HG03039 (cell line): ENCODE results near the gene CYB561D1.

Source experiments
- ATAC-seq: cut with Tn5 transposase; IDR thresholded peaks from one replicate; pipeline ENCODE4 v1.9.1; 2021; ENCODE audit warnings: mild to moderate bottlenecking, moderate library complexity; ENCODE audit not compliant: unreplicated experiment

CYB561D1 gene

DNA sequence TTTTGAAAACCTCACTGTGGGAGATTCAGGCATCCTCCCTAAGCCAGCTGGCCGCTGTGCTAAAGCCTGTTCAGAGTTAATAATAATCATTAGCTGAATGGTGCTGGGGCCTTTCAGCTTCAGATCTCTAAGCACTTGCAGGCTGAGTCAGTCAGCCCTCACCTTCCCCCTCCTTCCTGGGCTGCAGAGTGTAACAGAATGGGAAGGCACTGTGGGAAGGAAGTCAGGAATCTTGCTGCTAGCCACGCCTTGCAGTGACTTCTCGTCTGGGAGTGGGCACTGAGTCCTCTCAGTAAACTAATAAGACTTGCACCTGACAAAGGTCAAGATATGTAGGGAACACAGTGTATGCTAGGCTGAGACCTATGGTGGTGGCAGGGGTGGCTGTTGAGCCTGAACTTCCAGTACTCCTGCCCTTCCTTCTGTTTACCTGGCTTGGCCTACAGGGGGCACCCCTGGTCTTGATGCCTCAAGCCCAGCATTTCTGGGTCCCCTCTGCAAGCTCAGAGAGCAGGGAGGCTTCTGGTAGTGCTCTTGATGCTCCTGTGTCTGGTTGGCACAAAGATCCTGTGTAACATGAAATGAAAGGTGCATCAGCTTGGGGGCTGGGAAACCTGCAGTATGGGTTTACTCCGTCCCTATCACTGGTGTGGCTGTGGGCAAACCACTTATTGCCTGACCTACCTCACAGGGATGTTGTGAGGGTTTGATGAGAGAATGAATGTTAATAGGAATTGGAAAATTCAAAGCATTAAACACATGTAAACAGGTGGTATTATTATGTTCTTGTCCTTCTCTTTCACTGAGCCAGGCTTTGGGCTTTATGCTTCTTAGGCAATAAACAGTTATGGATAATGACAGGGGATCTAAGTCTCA is 6.0 kb downstream of the CYB561D1 start:
- no peak for ATAC-seq

DNA sequence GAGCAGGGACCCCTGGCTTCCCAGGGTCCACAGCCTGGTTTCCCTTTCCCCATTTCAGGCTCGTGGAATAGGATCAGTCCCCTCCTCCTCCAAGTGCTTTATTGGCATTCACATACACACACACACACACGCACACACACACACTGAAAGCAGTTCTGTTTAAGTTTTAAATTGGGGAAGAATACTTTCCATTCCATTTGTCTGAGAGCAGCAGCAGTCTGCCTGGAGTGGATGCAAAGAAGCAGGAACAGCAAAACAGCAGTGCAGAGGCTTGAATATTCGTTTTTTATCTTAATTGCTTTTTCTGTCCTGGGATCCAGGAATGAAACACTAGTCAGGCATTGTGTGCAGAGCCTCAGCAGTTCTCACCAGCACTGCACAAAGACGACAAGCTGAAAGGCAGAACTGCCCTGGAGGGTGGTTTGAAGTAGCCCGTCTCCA is 7.1 kb downstream of the CYB561D1 start:
- ATAC-seq, result no peak

DNA sequence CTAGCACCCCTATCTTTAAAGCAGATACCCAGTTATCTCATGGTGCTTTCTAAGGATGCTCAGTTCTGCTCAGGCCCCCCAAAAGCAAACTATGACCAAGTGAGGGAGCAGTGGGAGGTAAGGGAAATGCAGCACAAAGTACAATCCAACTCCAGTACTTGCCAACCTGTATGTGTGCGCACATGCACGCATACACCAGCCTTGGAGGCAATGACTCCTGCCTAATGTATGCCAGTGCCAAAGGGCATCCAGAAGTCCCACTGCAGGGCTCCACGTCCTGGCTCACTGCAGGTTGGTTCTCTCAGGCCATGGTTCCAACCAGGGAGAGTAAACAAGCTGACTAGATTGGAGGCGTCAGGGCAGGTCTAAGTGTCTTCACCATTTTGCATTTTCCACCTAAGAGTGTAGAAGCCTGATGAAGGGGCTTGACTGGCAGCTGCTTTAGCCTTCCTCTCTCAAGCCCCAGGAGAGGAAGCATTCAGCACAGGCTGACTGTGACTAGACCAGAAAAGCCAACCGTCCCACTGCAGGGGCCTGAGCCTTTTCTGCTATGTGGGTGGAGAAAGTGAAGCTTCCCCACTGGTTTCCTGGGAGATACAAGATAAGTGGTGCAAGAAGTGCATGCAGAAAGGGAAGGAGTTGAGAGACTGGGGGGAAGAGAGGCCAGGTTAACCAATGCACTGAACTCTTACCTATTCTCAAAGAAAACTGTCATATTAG is 7.9 kb downstream of the CYB561D1 start:
- ATAC-seq, result no peak

DNA sequence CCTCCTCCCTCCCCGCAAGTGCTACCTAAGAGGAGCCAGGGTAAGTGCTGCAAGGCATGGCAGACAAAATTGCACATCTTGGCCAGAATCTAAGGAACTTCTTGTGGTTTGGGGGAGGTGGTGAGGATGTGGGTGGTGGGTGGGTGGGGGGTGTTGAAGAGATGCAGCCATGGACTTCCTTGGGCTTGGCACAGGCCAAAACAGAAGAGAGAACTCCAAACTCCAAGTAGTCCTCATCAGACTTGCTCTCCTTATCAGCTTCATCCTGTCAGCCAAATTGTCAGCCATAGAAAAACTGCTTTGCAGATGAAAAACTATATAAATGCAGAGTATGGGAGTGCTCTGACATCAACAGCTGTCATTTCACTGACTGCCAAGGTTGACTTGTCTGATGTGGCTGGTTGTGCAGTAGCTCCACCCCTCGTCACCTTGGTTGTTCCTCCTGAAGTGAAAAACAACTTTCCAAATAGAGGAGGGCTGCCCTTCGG is 8.5 kb downstream of the CYB561D1 start:
- ATAC-seq, result no peak

DNA sequence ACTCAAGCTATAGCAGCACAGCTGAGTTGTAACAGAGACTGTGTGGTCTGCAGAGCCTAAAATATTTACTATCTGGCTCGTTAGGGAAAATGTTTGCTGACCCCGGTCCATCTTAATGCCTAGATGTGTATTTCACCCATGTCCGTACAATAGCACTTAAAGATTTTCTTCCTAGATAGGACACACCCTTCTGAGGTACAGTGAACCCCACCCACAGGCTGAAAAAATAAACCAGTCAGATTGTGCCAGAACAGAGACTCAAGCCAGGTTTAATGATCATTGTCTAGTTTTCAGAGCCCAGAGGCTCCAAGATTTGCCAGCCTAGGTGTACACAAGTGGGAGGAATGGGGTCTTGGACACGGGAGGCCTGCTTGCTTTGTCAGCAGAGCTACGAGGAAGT is 10.0 kb downstream of the CYB561D1 start:
- no peak for ATAC-seq

DNA sequence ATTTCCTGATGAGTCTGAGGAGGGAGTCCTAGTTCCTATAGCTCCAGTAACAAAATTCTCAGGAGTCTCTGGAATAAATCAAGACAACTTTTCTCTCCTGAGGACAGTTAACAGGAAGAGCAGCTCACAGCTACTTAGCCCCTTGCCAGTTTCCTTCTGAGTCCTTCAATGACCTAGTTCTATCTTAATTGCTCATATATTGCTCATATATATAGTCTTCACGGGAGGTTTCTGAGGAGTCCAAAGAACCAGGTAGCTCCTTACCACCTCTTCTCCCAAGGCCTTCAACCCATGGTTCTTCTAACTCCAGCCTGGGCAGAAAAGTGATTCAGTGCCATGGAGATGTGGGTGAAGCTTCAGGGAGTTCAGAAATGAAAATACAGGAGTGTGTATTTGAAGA is 11.1 kb downstream of the CYB561D1 start:
- no peak for ATAC-seq

DNA sequence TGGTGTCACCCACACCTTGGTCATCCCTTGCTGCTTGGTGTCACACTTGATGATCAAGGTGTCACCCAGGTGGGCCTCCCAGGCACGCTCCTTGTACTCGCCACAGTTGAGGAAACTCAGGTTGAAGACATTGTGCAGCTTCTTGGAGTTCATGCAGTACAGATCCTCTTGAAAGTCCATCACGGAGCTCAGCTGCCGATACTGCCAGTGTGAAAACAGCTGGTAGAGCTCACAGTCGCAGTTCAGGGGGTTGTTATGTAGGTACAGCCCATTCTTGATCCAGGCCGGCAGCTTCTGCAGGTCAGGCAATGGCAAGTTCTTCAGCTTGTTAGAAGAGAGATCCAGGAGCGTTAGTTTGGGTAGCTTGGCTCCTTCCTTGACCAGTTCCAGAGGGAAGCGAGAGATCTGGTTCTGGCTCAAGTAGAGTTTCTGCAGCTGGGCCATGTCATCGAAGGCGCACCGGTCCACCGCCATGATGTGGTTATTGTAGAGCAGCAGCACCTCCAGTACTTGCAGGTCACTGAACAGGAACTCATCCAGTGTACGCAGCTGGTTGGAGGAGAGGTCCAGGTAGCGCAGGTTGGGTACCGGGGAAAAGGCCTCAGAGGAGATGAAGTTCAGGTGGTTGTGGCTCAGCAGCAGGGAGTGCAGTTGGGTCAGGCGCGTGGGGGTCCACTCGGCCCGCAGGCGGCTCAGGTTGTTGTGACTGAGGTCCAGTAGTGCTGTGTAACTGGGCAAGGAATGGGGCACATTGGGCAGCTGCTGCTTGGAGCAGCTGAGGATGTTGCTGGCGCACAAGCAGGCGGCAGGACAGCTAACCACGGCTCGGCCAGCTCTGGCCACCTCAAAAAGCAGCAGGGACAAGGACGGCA is 14.3 kb downstream of the CYB561D1 start:
- ATAC-seq, result no peak

DNA sequence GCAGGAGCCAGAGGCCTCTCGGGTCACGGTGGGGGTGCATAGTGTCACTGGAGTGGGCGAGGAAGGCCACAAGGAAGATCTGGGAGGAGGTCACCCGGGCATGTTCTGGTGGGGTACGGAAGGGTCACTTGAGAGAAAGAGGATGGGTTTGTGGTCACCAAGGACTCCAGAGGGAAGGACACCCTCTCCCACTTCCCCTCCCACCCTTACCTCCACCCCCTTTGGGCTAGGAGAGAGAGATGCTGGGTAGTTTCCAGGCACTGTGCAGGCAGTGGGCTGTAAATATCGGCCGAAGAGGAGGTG is 14.9 kb downstream of the CYB561D1 start:
- ATAC-seq, result no peak

DNA sequence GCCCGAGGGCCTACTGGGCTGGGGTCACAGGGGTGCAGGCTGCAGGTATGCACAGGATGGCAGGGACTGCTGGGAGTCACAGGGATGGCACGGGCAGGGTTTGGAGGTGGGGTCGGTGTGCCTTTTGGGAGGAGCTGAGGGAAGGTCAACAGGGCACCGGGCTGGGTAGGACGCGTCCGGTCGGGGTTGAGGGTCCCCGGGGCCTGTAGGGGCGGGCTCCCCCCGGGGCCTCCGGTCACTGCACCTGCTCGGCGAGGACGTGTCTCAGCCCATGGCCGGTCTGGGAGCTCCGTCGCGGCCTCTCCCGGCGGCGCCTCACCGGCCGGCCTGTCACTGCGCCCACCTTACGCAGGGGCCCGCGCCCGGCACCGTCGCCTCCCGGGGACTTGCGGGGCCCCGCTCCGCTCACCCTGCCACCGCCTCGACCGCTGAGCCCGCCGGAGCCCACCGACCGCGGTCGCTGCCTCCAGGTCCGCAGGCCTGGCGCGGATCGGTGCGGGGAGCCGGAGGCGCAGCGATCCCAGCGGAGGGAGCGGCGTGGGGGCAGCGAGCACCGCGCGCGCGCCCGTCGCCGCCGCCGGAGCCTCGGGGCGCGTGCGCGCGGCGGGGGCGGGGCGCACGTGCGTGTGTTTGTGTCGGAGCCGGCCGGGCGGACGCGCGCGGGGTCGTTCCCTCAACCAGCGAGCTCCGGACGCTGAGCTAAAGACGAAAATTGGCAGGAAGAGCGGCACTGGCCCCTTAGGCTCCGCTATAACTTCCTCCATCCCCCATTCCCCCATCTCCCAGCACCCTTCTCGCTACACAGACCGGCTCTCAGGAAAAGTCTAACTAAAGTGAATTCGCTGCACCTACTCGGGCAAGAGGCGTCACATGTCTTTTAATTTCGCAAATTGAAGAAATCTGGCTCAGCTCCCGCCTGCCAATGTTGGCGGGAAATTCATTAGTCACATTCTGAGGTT is 15.6 kb downstream of the CYB561D1 start, which contains the start of gene AMIGO1:
TSS of gene AMIGO1 (minus strand) at position 552 of the 959 bp plus-strand sequence. CDS start 815 bp downstream, outside the sequence.
- ATAC-seq, result peak; percentile 42

DNA sequence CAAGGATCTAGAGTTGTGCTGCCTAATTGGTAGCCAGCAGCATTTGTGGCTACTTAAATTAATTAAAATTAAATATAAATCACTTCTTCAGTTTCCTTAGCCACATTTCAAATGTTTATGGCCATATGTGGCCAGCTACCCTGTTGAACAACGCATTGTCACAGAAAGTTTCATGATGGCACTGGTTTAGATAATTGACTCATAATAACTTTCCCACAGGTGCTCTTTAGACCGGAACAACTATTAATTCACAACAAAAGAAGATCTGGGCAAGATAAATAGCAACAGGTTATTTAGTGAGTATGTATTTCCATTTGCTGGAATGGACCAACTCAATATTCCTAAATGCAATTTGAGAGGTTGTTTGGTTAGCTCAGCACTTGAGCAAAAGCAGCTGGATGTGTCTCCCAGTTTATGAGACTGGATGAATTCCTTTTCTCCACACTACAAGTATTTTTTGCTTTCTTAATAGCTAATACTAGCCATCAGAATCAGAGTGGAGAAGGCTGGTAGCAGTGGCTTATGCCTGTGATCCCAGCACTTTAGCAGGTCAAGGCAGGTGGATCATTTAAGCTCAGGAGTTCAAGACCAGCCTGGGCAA is 19.3 kb downstream of the CYB561D1 start:
- ATAC-seq, result no peak

DNA sequence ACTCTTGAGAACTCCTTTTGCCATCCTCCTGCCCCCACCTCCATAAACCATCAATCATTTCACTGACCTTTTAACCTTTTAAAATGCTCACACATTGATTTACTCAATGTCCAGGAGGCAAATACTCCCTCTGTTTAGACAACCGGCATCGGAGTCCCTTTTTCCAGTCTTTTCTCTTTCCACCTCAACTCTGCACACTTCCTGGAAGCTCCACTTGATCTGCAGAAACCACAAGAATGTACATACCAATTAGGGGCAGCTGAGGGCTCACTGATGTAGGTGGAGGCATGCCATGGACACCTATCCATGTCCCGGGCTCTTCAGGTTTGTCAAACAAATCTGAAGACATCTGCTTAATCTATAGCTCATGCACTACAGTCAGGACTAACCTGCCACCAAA is 21.0 kb downstream of the CYB561D1 start:
- no peak for ATAC-seq

DNA sequence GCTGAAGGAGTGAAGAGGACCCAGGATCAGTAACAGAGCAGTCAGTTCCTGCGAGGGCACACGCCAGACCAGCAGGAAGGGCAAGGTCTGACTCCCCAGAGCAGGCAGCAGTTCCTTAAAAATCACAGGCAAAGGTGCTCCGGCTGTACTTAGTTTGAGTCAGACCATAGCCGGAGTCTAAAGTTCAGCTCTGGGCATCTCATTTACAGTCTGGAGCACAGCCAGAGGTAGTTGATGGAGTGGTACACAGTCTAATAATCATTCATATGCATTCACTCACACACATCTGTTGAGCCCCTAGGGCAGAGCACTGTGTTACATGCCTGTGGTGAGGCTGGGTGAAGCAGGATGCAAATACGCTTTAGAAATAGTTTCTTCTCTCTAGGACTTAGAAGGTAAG is 23.0 kb downstream of the CYB561D1 start:
- ATAC-seq, result no peak

DNA sequence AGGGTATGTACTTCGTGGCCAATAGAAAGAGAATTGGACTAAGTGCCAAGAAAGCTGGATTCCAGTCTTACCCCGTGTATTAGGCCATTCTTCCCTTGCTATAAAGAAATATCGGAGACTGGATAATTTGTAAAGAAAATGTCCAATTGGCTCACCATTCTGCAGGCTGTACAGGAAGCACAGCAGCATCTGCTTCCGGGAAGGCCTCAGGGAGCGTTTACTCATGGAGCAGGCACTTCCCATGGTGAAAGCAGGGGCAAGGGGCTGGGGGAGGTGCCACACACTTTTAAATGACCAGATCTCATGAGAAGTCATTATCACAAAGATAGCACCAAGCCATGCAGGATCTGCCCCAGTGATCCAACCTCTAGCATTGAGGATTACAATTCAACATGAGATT is 23.4 kb downstream of the CYB561D1 start:
- no peak for ATAC-seq

DNA sequence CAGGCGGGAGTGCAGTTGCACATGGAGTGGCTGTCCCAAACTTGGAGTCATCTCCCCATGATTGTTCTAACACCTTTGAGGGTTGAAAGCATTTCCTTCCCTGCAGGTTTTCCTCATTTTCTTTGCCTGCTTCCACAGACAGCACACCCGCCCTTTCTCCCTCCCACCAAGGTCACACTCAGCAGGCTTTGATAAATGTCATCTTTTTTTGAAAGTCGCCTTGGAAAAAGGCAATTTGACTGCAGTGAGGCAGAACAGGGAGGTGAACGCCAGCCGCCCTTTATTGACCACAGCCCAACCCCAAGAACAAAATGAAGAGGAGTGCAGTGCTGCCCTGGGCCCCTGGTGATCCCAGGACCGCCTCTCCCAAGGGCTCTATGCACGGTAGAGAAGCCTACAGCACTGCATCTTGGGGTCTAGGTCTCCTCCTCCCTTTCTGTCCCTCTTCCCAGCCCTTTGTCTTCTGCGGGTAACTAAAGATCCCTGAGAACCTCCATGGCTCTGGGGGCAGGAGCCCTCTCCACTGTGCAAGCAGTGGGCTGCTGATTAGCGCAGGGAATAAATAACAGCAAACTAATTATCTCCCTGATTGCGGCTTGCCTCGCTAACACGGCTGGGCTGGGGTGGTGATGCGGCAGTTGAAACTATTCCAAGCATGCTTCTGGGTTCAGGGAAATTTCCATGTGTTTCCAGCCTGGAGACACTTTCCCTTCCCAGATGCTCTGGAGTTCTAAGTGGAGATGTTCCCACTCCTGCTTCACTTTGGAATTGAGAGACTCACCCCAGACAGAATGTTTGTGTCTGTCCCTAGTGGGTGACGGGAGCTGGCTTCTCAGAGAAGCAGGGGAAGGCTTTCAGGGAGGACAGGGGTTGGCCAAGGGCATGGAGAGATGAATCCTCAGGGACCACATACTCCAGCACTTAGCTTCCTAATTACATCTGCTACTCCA is 27.4 kb downstream of the CYB561D1 start:
- ATAC-seq, result no peak

DNA sequence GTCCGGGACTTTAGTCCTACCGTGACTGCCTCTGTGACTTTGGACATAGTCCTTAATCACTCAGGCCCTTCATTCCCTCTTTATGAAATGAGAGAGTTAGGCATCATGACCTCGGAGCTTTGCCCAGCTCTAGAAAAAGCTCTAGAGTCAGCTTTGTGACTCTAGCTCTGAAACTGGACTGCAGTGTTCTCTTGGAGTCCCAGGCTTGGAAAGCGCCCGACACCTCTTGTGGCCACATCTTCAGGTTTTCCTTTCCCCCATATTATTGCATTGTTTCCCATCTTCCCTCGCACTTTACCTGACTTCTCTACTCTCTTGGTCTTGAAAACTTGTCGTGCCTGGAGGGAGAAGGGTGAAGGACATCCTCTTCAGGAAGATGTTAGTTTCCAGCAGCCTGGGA is 28.1 kb downstream of the CYB561D1 start:
- ATAC-seq, result no peak

DNA sequence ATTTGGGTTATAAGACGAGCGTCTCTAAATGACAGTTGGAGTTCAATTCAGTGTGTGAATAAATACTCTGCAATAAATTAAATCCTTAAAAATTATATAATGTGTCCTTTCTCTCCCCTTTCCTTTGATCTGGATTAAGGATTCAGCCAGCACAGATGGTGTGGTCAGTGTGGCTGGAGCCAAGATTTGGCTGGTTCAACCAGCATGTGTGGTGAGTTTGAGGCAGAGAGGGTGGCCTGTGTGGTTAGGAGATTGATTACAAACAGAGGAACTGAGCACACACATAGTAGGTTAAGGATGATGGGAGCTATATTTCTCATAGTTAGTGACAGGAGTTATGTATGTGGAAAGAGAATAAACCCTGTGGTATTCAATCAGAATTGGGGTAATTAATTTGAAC is 29.8 kb downstream of the CYB561D1 start:
- no peak for ATAC-seq

DNA sequence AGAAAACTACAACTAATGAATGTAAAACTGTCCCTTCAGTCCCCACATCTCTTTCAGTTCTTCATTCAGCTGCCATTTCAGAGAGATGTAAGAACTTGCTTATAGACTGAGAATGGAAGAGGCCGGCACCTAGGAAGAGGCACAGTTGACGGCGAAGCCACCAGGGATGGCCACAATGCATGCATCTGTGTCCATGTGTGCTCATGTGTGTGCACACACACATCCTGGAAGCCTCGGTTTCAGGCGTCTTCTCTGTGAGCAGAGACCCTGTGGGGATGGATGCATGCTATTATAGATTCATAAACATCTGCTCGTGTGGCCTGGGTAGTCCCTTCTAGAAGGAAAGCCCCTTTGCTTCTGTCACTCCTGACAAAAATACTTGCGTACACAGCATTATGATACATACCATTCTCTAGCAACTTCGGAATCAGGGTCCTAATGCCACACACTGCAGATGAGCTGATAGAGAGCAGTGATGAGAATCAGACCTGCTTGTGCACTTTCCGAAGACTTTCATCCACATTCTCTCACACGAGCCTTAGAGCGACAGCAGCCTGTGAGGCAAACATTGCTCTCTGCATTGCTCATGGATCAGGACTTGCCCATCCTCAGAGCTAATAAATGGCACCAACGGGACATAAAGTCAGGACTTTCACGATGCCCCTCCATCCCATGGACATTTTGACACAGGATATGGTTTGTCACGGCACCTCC is 33.4 kb downstream of the CYB561D1 start:
- peak; percentile 56 for ATAC-seq
